Erythroblast (primary cell): ENCODE data around the gene ACP2.

Experiments used
- GATA1 ChIP-seq: IDR thresholded peaks from 2 replicates; pipeline ENCODE4 v1.6.1; 2011; ENCODE audit warnings: low read depth, mild to moderate bottlenecking, control low read depth, low read length, moderate library complexity
- POLR2A ChIP-seq: IDR thresholded peaks from 2 replicates; pipeline ENCODE4 v1.6.1; 2011; ENCODE audit warnings: mild to moderate bottlenecking, low read length

DNA sequence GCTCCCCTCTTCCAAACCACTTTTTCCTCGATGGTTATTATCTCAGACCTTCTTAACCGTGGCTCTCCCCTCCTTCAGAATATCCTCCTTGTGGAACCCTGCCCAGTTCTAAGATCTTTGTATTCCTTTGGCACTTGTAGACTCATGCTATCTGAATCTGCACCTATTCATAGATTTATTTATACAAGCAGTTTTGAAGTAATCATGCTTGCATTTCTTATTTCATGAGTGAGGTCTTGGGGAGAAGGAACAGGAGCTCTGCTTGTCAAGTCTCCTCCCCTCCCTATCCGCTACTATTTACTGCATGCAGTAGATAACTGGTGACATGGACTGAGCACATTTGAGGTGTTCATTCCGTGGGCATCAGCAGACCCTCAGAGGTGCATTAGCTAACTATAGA lies 15.9 kb upstream of the ACP2 start:
- TF ChIP-seq POLR2A = no peak
- no peak for TF ChIP-seq GATA1
